ENCODE results near the gene SORBS1.

The SORBS1 gene

DNA sequence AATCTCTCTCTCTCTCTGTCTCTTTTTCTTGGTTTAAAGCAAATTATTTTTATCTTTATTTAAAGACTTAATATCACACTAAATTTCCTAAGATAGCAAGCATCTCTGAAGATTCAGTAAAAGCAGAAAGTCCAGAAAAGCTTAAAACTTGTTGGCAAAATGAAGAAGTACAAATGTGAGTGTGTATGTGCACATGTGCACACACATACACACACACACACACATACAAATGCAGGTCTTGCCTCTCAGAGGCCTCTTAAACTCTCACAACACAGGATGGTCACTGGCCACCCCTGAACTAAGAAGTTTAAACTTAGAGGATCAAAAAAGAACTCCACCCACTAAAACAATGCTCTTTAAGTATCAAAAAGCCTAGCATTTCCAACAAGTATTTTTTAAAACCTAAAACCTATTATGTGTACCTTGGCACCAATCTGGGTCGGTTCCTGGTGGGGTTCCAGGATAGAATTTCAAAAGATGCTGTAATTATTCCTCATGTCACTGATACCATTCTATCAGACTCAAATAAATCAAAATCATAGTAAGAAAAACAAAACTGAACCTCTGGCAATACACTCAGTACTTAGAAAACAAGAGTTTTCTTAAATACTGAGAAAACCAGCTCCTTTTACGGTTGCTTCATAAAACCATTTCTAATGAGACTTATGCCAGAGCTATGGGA, 55.0 kb downstream of the SORBS1 start:
- TF ChIP-seq GABPA (IDR thresholded peaks at IDR 0.05; ENCODE audit: low read depth) (no peak), POLR2AphosphoS5 (IDR thresholded peaks at IDR 0.05; ENCODE audit: low read depth) (no peak), SPI1 (IDR thresholded peaks at IDR 0.05; ENCODE audit: borderline replicate concordance, low read depth) (no peak)
- TF ChIP-seq, protein P1, sequence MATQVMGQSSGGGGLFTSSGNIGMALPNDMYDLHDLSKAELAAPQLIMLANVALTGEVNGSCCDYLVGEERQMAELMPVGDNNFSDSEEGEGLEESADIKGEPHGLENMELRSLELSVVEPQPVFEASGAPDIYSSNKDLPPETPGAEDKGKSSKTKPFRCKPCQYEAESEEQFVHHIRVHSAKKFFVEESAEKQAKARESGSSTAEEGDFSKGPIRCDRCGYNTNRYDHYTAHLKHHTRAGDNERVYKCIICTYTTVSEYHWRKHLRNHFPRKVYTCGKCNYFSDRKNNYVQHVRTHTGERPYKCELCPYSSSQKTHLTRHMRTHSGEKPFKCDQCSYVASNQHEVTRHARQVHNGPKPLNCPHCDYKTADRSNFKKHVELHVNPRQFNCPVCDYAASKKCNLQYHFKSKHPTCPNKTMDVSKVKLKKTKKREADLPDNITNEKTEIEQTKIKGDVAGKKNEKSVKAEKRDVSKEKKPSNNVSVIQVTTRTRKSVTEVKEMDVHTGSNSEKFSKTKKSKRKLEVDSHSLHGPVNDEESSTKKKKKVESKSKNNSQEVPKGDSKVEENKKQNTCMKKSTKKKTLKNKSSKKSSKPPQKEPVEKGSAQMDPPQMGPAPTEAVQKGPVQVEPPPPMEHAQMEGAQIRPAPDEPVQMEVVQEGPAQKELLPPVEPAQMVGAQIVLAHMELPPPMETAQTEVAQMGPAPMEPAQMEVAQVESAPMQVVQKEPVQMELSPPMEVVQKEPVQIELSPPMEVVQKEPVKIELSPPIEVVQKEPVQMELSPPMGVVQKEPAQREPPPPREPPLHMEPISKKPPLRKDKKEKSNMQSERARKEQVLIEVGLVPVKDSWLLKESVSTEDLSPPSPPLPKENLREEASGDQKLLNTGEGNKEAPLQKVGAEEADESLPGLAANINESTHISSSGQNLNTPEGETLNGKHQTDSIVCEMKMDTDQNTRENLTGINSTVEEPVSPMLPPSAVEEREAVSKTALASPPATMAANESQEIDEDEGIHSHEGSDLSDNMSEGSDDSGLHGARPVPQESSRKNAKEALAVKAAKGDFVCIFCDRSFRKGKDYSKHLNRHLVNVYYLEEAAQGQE (IDR thresholded peaks at IDR 0.05; ENCODE audit: insufficient replicate concordance, low read depth) = no peak
- TF ChIP-seq, protein P2, sequence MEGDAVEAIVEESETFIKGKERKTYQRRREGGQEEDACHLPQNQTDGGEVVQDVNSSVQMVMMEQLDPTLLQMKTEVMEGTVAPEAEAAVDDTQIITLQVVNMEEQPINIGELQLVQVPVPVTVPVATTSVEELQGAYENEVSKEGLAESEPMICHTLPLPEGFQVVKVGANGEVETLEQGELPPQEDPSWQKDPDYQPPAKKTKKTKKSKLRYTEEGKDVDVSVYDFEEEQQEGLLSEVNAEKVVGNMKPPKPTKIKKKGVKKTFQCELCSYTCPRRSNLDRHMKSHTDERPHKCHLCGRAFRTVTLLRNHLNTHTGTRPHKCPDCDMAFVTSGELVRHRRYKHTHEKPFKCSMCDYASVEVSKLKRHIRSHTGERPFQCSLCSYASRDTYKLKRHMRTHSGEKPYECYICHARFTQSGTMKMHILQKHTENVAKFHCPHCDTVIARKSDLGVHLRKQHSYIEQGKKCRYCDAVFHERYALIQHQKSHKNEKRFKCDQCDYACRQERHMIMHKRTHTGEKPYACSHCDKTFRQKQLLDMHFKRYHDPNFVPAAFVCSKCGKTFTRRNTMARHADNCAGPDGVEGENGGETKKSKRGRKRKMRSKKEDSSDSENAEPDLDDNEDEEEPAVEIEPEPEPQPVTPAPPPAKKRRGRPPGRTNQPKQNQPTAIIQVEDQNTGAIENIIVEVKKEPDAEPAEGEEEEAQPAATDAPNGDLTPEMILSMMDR (IDR thresholded peaks at IDR 0.05; ENCODE audit: insufficient read depth, low read length) = no peak
- no peak for DNase-seq (ENCODE audit: low read depth in 1 of 2, low spot score in 1 of 2)

DNA sequence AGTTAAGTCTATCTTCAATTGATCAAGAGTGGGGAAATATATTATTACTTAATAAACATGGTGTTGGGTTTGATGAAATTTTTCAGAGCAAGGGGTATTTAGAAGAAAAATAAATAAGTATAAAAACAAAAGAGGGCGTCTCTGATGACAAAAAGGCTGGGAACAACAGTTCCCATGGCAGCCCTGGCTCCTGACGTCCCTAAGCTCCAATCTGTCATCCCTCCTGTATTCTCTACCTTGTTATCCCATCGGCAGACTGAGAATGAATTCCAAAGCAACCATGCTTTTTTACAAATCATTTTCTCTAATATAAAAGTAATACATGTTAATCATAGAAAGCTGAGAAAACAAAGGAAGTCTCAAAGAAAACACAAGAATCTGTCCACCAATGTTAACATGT, 55.5 kb downstream of the SORBS1 start:
- TF ChIP-seq SPI1 (IDR thresholded peaks at IDR 0.05; ENCODE audit: borderline replicate concordance, low read depth) (no peak), POLR2AphosphoS5 (IDR thresholded peaks at IDR 0.05; ENCODE audit: low read depth) (no peak), GABPA (IDR thresholded peaks at IDR 0.05; ENCODE audit: low read depth) (no peak)
- TF ChIP-seq, protein P2 (IDR thresholded peaks at IDR 0.05; ENCODE audit: insufficient read depth, low read length) = no peak
- TF ChIP-seq, protein P1 (IDR thresholded peaks at IDR 0.05; ENCODE audit: insufficient replicate concordance, low read depth) = no peak

More for the DNA sequence above, 55.0 kb downstream of the SORBS1 start:
- Histone ChIP-seq H3K4me3 (replicated peaks; ENCODE audit: insufficient read depth, low read length) (no peak overlapping the region), H3K27me3 (ENCODE audit: insufficient read depth, poor library complexity, severe bottlenecking) (no peaks in the 10 kb centered on the region), H3K27ac (replicated peaks) (no peak overlapping the region)

DNA sequence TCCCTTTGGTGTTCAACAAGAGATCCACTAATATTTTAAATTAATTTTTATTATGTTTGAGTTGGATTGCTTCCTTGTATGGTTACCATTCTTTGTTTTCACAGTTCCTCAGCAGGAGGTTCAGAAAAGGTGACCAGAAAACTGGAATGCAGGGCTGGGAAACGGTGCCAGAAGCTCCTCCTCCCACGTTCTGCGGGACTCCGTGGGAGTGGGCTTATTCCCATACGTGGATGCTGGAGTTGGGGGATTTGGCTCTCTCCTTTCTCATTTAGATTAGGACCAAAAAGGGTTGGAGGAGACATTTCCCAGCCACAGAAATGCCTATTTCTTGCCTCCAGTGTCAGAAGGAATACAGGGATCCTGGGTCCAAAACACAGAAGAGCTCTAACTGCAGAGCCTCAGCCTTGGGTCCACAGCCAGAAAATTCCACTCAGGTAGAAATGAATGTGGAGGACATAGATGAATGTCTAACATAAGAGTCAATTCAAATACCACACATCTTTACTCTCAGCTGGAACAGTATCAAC, 56.0 kb downstream of the SORBS1 start:
- no peak for DNase-seq (ENCODE audit: low read depth in 1 of 2, low spot score in 1 of 2)
- Histone ChIP-seq H3K27ac (replicated peaks) (no peak overlapping the region), H3K4me3 (replicated peaks; ENCODE audit: insufficient read depth, low read length) (no peak overlapping the region), H3K27me3 (ENCODE audit: insufficient read depth, poor library complexity, severe bottlenecking) (no peaks in the 10 kb centered on the region)
- no peak for TF ChIP-seq SPI1 (IDR thresholded peaks at IDR 0.05; ENCODE audit: borderline replicate concordance, low read depth)
- no peak for TF ChIP-seq GABPA (IDR thresholded peaks at IDR 0.05; ENCODE audit: low read depth)
- TF ChIP-seq, protein P1 (IDR thresholded peaks at IDR 0.05; ENCODE audit: insufficient replicate concordance, low read depth) = no peak
- TF ChIP-seq, protein P2 (IDR thresholded peaks at IDR 0.05; ENCODE audit: insufficient read depth, low read length) = no peak
- TF ChIP-seq POLR2AphosphoS5 (IDR thresholded peaks at IDR 0.05; ENCODE audit: low read depth) = no peak

More for the DNA sequence above, 55.5 kb downstream of the SORBS1 start:
- DNase-seq (ENCODE audit: low read depth in 1 of 2, low spot score in 1 of 2) = no peak
- Histone ChIP-seq H3K27me3 (ENCODE audit: insufficient read depth, poor library complexity, severe bottlenecking) (no peaks in the 10 kb centered on the region), H3K27ac (replicated peaks) (no peak overlapping the region), H3K4me3 (replicated peaks; ENCODE audit: insufficient read depth, low read length) (no peak overlapping the region)
